GM19395 (cell line): ENCODE results near the gene TNFRSF4.
"Not testable (repeated sequence)": the region's sequence is repeated elsewhere in the genome, so short reads cannot be mapped to it uniquely, and the experiment has no call there.

Experiments used
- ATAC-seq: cut with Tn5 transposase; IDR thresholded peaks from one replicate; pipeline ENCODE4 v1.9.1; 2021; ENCODE audit warnings: mild to moderate bottlenecking, moderate library complexity; ENCODE audit not compliant: unreplicated experiment

Gene TNFRSF4

GRCh38 chr1:1213345-1214265 is at the start of gene TNFRSF4:
TSS of gene TNFRSF4 (minus strand) at chr1:1214153. CDS start at chr1:1214127, 26 bp downstream.
- no peak for ATAC-seq

- ATAC-seq: no peak
Observed at GRCh38 chr1:1262758-1263157, 48.8 kb upstream of the TNFRSF4 start.

GRCh38 chr1:1262071-1262470 is 48.1 kb upstream of the TNFRSF4 start:
- ATAC-seq: no peak

GRCh38 chr1:1260843-1261560 is 47.0 kb upstream of the TNFRSF4 start:
- ATAC-seq: no peak

GRCh38 chr1:1259951-1260600 is 46.1 kb upstream of the TNFRSF4 start:
- ATAC-seq: no peak

GRCh38 chr1:1259540-1259939 is 45.6 kb upstream of the TNFRSF4 start:
- no peak for ATAC-seq

GRCh38 chr1:1259119-1259488 is 45.2 kb upstream of the TNFRSF4 start:
- no peak for ATAC-seq

- no peak for ATAC-seq
Observed at GRCh38 chr1:1256956-1257871, 43.3 kb upstream of the TNFRSF4 start.

- ATAC-seq: no peak
Observed at GRCh38 chr1:1255611-1256010, 41.7 kb upstream of the TNFRSF4 start.

GRCh38 chr1:1255078-1255477 is 41.1 kb upstream of the TNFRSF4 start:
- ATAC-seq: no peak

- no peak for ATAC-seq
Observed at GRCh38 chr1:1254667-1254998, 40.7 kb upstream of the TNFRSF4 start.

- ATAC-seq: no peak
Observed at GRCh38 chr1:1253972-1254666, 40.2 kb upstream of the TNFRSF4 start.

GRCh38 chr1:1253314-1253713 is 39.4 kb upstream of the TNFRSF4 start:
- no peak for ATAC-seq

GRCh38 chr1:1250786-1251284 is 36.9 kb upstream of the TNFRSF4 start:
- peak; percentile 66 for ATAC-seq

GRCh38 chr1:1248009-1248913 is 34.3 kb upstream of the TNFRSF4 start:
- ATAC-seq: not testable (repeated sequence)

GRCh38 chr1:1247341-1247913 is 33.5 kb upstream of the TNFRSF4 start:
- no peak for ATAC-seq

GRCh38 chr1:1246577-1247340 is 32.8 kb upstream of the TNFRSF4 start, which contains the start of gene C1QTNF12:
TSS of gene C1QTNF12 (minus strand) at chr1:1246722. CDS start at chr1:1246690, 32 bp downstream.
- ATAC-seq: no peak
